H9 (cell line): Measurements from ENCODE around the gene CPEB2. TPM values are rescaled to one million over a fixed set of nuclear protein-coding genes. Genes with fewer than 3 reads are reported as not detected.

Experiments used
- DNase-seq: peaks from one replicate; pipeline ENCODE4 v3.0.0-alpha.2; 2017
- H2AFZ ChIP-seq: one replicate; pipeline ENCODE4 v1.6.1; 2013; ENCODE audit warnings: mild to moderate bottlenecking, low read length, control low read depth, moderate library complexity
- H2AK5ac ChIP-seq: 2 replicates; pipeline ENCODE4 v1.6.1; 2013; ENCODE audit warnings: low read length, control low read depth, mixed read lengths; ENCODE audit not compliant: insufficient read length
- H2BK120ac ChIP-seq: one replicate; pipeline ENCODE4 v1.6.1; 2013; ENCODE audit warnings: low read depth, mild to moderate bottlenecking, low read length, control low read depth, inconsistent platforms; ENCODE audit not compliant: poor library complexity, severe bottlenecking
- H2BK12ac ChIP-seq: 2 replicates; pipeline ENCODE4 v1.6.1; 2013; ENCODE audit warnings: low read length, control low read depth, mixed read lengths, low read depth; ENCODE audit not compliant: insufficient read length
- H2BK15ac ChIP-seq: 2 replicates; pipeline ENCODE4 v1.6.1; 2013; ENCODE audit warnings: low read depth, low read length, control low read depth
- H2BK20ac ChIP-seq: one replicate; pipeline ENCODE4 v1.6.1; 2013; ENCODE audit warnings: low read depth, mild to moderate bottlenecking, low read length, control low read depth, inconsistent platforms; ENCODE audit not compliant: poor library complexity, severe bottlenecking
- H2BK5ac ChIP-seq: 2 replicates; pipeline ENCODE4 v1.6.1; 2013; ENCODE audit warnings: low read length, control low read depth, mixed read lengths; ENCODE audit not compliant: insufficient read length
- H3K14ac ChIP-seq: 2 replicates; pipeline ENCODE4 v1.6.1; 2013; ENCODE audit warnings: low read length, control low read depth; ENCODE audit not compliant: insufficient read depth
- H3K18ac ChIP-seq: 2 replicates; pipeline ENCODE4 v1.6.1; 2013; ENCODE audit warnings: low read depth, mild to moderate bottlenecking, mixed read lengths, low read length, control low read depth; ENCODE audit not compliant: insufficient read length
- H3K23ac ChIP-seq: 2 replicates; pipeline ENCODE4 v1.6.1; 2013; ENCODE audit warnings: low read length, control low read depth, mixed read lengths, low read depth; ENCODE audit not compliant: insufficient read length
- H3K23me2 ChIP-seq: 2 replicates; pipeline ENCODE4 v1.6.1; 2013; ENCODE audit warnings: low read depth, mild to moderate bottlenecking, mixed read lengths, low read length, control low read depth; ENCODE audit not compliant: insufficient read length, poor library complexity, severe bottlenecking
- H3K27ac ChIP-seq: 2 replicates; pipeline ENCODE4 v1.5.1; 2013; ENCODE audit warnings: low read length, control low read depth, mixed read lengths, low read depth; ENCODE audit not compliant: insufficient read length
- H3K27me3 ChIP-seq: 2 replicates; pipeline ENCODE4 v1.6.1; 2013; ENCODE audit warnings: low read length, control low read depth, inconsistent platforms; ENCODE audit not compliant: insufficient read depth
- H3K4ac ChIP-seq: 2 replicates; pipeline ENCODE4 v1.6.1; 2013; ENCODE audit warnings: low read depth, mild to moderate bottlenecking, control low read depth, inconsistent platforms, low read length, moderate library complexity
- H3K4me1 ChIP-seq: 2 replicates; pipeline ENCODE4 v1.6.1; 2013; ENCODE audit warnings: low read length, control low read depth, inconsistent platforms; ENCODE audit not compliant: insufficient read depth
- H3K4me2 ChIP-seq: 2 replicates; pipeline ENCODE4 v1.6.1; 2013; ENCODE audit warnings: low read length, control low read depth, mixed read lengths; ENCODE audit not compliant: insufficient read length, insufficient read depth
- H3K56ac ChIP-seq: 2 replicates; pipeline ENCODE4 v1.6.1; 2013; ENCODE audit warnings: low read depth, mild to moderate bottlenecking, mixed read lengths, low read length, control low read depth; ENCODE audit not compliant: insufficient read length
- H3K79me1 ChIP-seq: 2 replicates; pipeline ENCODE4 v1.6.1; 2013; ENCODE audit warnings: low read depth, mild to moderate bottlenecking, moderate library complexity, low read length, control low read depth, inconsistent platforms; ENCODE audit not compliant: insufficient read depth, poor library complexity, severe bottlenecking
- H3K79me2 ChIP-seq: 2 replicates; pipeline ENCODE4 v1.6.1; 2013; ENCODE audit warnings: low read length, control low read depth, inconsistent platforms; ENCODE audit not compliant: insufficient read depth
- H3K9ac ChIP-seq: 2 replicates; pipeline ENCODE4 v1.6.1; 2013; ENCODE audit warnings: low read length, control low read depth, mixed read lengths; ENCODE audit not compliant: insufficient read length; ENCODE audit errors: extremely low read depth
- H3K9me3 ChIP-seq: one replicate; pipeline ENCODE4 v1.6.1; 2013; ENCODE audit warnings: low read depth, low read length, inconsistent platforms; ENCODE audit not compliant: control insufficient read depth
- H3T11ph ChIP-seq: one replicate; pipeline ENCODE4 v1.6.1; 2013; ENCODE audit warnings: mild to moderate bottlenecking, low read length, control low read depth, inconsistent platforms
- H4K20me1 ChIP-seq: one replicate; pipeline ENCODE4 v1.6.1; 2013; ENCODE audit not compliant: control insufficient read depth, insufficient read length, insufficient read depth
- H4K5ac ChIP-seq: 2 replicates; pipeline ENCODE4 v1.6.1; 2013; ENCODE audit warnings: low read depth, mild to moderate bottlenecking, mixed read lengths, low read length, control low read depth; ENCODE audit not compliant: insufficient read length
- H4K8ac ChIP-seq: replicated peaks from 2 replicates; pipeline ENCODE4 v1.6.1; 2013; ENCODE audit warnings: low read length, control low read depth, mixed read lengths, low read depth; ENCODE audit not compliant: insufficient read length
- H4K91ac ChIP-seq: 2 replicates; pipeline ENCODE4 v1.6.1; 2013; ENCODE audit warnings: low read depth, mild to moderate bottlenecking, moderate library complexity, mixed read lengths, low read length, control low read depth; ENCODE audit not compliant: insufficient read length
- H3K27ac Mint-ChIP-seq, 3 experiments: 2 replicates in 2 of 3; 3 replicates in 1 of 3; pipeline ENCODE4 v1.8.0; 2020 to 2021; ENCODE audit warnings: mixed read lengths in 3 of 3, mild to moderate bottlenecking in 1 of 3, moderate library complexity in 1 of 3
- H3K27me3 Mint-ChIP-seq: 2 replicates; pipeline ENCODE4 v1.8.0; 2021; ENCODE audit warnings: low read depth, mild to moderate bottlenecking, moderate library complexity, mixed read lengths
- H3K36me3 Mint-ChIP-seq, 3 experiments: 2 replicates in 2 of 3; 3 replicates in 1 of 3; pipeline ENCODE4 v1.8.0; 2020 to 2021; ENCODE audit warnings: low read depth in 3 of 3, mixed read lengths in 3 of 3; ENCODE audit not compliant: insufficient read depth in 1 of 3
- H3K4me1 Mint-ChIP-seq, 2 experiments: 2 replicates each; pipeline ENCODE4 v1.8.0; 2020; ENCODE audit warnings: mixed read lengths in 2 of 2
- H3K4me3 Mint-ChIP-seq, 2 experiments: 2 replicates in 1 of 2; 3 replicates in 1 of 2; pipeline ENCODE4 v1.8.0; 2020 to 2021; ENCODE audit warnings: mild to moderate bottlenecking in 2 of 2, mixed read lengths in 2 of 2, moderate library complexity in 1 of 2
- H3K9me3 Mint-ChIP-seq, 2 experiments: 2 replicates in 1 of 2; 3 replicates in 1 of 2; pipeline ENCODE4 v1.8.0; 2020; ENCODE audit warnings: mild to moderate bottlenecking in 2 of 2, mixed read lengths in 2 of 2, moderate library complexity in 1 of 2
- WGBS: extraction: QIAGEN DNeasy Blood & Tissue Kit; methylation state at CpG from one replicate; pipeline ENCODE4 v1.1.7; 2013; ENCODE audit warnings: missing lambda C conversion rate, low lambda C conversion rate, mixed read lengths; ENCODE audit not compliant: insufficient read length; ENCODE audit errors: extremely low coverage; 5-methylcytosine and 5-hydroxymethylcytosine counted together
- total RNA-seq: library from RNA; stranded (reverse); gene quantifications from 2 replicates; pipeline ENCODE4 v1.2.1, GENCODE V29; 2021
- TF ChIP-seq, protein P1 (sequence below): fragments of 200-600 bp; sonication (generic); conservative IDR thresholded peaks from 3 replicates; pipeline ENCODE4 v1.8.0; 2021; ENCODE audit warnings: antibody characterized with exemption, mild to moderate bottlenecking

Gene CPEB2
- total RNA-seq, 1 experiment from 2014 or later: 1.8 TPM

DNA sequence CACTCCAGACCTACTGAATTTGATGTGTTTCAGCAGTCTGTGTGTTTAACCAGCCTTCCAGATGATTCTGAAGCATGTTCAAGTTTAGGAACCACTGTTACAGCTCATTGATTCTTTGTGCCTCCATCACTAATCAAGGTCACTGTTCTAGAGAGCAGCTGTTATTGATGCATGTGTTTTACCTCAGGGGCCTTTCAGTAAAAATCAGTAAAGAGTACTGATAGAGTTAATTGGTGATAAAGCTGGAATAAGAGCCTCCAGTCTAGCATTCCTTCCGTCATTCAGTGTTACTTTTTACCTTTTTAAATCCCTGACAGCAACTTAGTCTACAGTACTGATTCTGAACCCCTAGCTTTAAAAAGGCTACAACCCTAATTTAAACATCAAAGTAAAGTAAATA is 12.9 kb downstream of the CPEB2 start:
- no peak overlapping the region for H3K27ac ChIP-seq
- Mint-ChIP-seq H3K27ac (no peak overlapping the region), H3K4me1 (peaks cover 3 to 4% of the 10 kb centered on the region in 2 experiments), H3K36me3 (no peaks in the 10 kb centered on the region), H3K4me3 (no peak overlapping the region), H3K27me3 (no peaks in the 10 kb centered on the region), H3K9me3 (no peaks in the 10 kb centered on the region)
- WGBS: no CpG with 5 or more reads among the region's 1 CpG
- no peak overlapping the region for H2BK20ac ChIP-seq
- no peak overlapping the region for H4K5ac ChIP-seq
- H3K79me1 ChIP-seq: no peaks in the 10 kb centered on the region
- no peak overlapping the region for H3T11ph ChIP-seq
- peaks cover 2% of the 10 kb centered on the region; the same call in 1 of the 2 replicates for H3K4me1 ChIP-seq
- H2BK120ac ChIP-seq: no peak overlapping the region
- no peak for DNase-seq
- H3K14ac ChIP-seq: no peak overlapping the region
- no peaks in the 10 kb centered on the region for H3K79me2 ChIP-seq
- no peaks in the 10 kb centered on the region for H3K9me3 ChIP-seq
- TF ChIP-seq, protein P1, sequence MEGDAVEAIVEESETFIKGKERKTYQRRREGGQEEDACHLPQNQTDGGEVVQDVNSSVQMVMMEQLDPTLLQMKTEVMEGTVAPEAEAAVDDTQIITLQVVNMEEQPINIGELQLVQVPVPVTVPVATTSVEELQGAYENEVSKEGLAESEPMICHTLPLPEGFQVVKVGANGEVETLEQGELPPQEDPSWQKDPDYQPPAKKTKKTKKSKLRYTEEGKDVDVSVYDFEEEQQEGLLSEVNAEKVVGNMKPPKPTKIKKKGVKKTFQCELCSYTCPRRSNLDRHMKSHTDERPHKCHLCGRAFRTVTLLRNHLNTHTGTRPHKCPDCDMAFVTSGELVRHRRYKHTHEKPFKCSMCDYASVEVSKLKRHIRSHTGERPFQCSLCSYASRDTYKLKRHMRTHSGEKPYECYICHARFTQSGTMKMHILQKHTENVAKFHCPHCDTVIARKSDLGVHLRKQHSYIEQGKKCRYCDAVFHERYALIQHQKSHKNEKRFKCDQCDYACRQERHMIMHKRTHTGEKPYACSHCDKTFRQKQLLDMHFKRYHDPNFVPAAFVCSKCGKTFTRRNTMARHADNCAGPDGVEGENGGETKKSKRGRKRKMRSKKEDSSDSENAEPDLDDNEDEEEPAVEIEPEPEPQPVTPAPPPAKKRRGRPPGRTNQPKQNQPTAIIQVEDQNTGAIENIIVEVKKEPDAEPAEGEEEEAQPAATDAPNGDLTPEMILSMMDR: no peak
- no peak overlapping the region for H3K4ac ChIP-seq
- no peak overlapping the region for H2BK15ac ChIP-seq
- H2BK5ac ChIP-seq: no peak overlapping the region
- no peak overlapping the region for H2AFZ ChIP-seq
- no peak overlapping the region for H3K23ac ChIP-seq
- H3K4me2 ChIP-seq: no peak overlapping the region
- no peak overlapping the region for H4K8ac ChIP-seq
- no peak overlapping the region for H3K9ac ChIP-seq
- H3K56ac ChIP-seq: no peak overlapping the region
- no peak overlapping the region for H4K91ac ChIP-seq
- H3K18ac ChIP-seq: no peak overlapping the region
- no peak overlapping the region for H2AK5ac ChIP-seq
- no peaks in the 10 kb centered on the region for H4K20me1 ChIP-seq
- no peaks in the 10 kb centered on the region for H3K23me2 ChIP-seq
- H2BK12ac ChIP-seq: no peak overlapping the region
- no peaks in the 10 kb centered on the region for H3K27me3 ChIP-seq
